Measurements from ENCODE around the gene DIPK1C. TPM values are rescaled to one million over a fixed set of nuclear protein-coding genes. Genes with fewer than 3 reads are reported as not detected.

The DIPK1C gene
- total RNA-seq, 4 donors from 2014 or later, result 0.16 to 0.27 TPM; not detected in 2

DNA sequence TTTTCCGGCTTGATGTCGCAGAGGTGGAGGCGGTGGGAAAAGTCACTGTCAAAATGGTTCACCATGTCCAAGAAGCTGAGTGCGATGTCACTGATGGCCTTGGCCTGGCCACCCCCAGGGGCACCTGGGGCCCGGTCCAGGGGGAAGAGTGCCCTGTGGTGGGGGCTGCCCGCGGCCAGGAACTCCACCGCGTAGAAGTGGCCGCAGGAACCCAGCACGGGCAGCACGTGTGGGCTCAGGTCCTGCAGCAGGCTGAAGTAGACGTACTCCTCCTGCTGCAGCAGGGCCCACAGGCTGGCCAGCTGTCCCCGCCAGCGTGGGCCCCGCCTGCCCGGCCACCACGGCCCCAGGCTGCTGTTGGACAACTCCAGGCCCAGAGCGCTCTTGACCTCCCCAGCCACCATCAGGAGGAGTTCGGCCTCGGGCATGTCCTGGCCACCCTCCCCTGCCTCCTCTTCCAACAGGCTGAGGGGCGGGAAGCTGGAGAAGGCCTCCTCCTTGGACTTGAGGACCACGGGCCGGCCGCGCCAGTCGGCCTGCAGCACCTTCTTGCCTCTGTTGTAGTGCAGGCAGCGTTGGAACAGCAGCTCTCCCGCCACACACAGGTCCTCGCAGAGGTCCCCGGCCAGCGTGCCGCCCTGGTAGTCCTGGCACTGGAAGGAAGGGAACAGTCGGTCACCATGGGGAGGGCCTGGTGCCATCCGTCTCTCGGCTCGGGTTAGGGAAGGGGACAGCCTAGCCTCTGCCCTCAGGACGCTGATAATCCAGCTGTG lies 10.3 kb downstream of the DIPK1C start:
- intact Hi-C loops (cut with DNase I; ENCODE audit: low total_unique reads), result no loop called here
- WGBS, 2 donors (ENCODE audit: low coverage in 1 of 2), result 92% methylated on average over 11 of the region's 38 CpGs; no CpG with 5 or more reads in 1 of the 2 donors
- no peak for TF ChIP-seq EP300 (IDR thresholded peaks at IDR 0.05; ENCODE audit: low read depth)
- no peak for TF ChIP-seq POLR2A (IDR thresholded peaks at IDR 0.05)
- TF ChIP-seq CTCF (IDR thresholded peaks at IDR 0.05), result no peak
- no peak for TF ChIP-seq POLR2AphosphoS5 (IDR thresholded peaks at IDR 0.05)
- no peak overlapping the region for H3K4me3 ChIP-seq
- no peak for DNase-seq
- no peak overlapping the region for H3K27ac ChIP-seq
- in situ Hi-C loops (cut with MboI; ENCODE audit: low pct_ligation_motif_present in 1 of 4, low pct_unique_long_range_greater_than_20kb in 1 of 4, low sequenced_read_pairs in 3 of 4), result no loop called here
- no peaks in the 10 kb centered on the region for H3K9me3 ChIP-seq
- H3K27me3 ChIP-seq, result peaks cover under 1% of the 10 kb centered on the region
- H3K4me1 ChIP-seq, result no peaks in the 10 kb centered on the region
- no peaks in the 10 kb centered on the region for H3K36me3 ChIP-seq

GRCh38 chr18:74446178-74446577 lies 10.9 kb downstream of the DIPK1C start:
- intact Hi-C loops (cut with DNase I; ENCODE audit: low total_unique reads), result no loop called here
- H3K4me3 ChIP-seq, result no peak overlapping the region
- in situ Hi-C loops (cut with MboI; ENCODE audit: low pct_ligation_motif_present in 1 of 4, low pct_unique_long_range_greater_than_20kb in 1 of 4, low sequenced_read_pairs in 3 of 4), result no loop called here
- no peaks in the 10 kb centered on the region for H3K27me3 ChIP-seq
- WGBS, 2 donors (ENCODE audit: low coverage in 1 of 2), result 80 to 87% methylated on average over 6 to 11 of the region's 11 CpGs
- TF ChIP-seq POLR2A (IDR thresholded peaks at IDR 0.05) (no peak), POLR2AphosphoS5 (IDR thresholded peaks at IDR 0.05) (no peak), EP300 (IDR thresholded peaks at IDR 0.05; ENCODE audit: low read depth) (no peak), CTCF (IDR thresholded peaks at IDR 0.05) (no peak)
- no peaks in the 10 kb centered on the region for H3K36me3 ChIP-seq
- no peak for DNase-seq
- no peaks in the 10 kb centered on the region for H3K4me1 ChIP-seq
- H3K9me3 ChIP-seq, result no peaks in the 10 kb centered on the region
- no peak overlapping the region for H3K27ac ChIP-seq

- in situ Hi-C loops (cut with MboI; ENCODE audit: low pct_ligation_motif_present in 1 of 4, low pct_unique_long_range_greater_than_20kb in 1 of 4, low sequenced_read_pairs in 3 of 4) (no loop called here), intact Hi-C loops (cut with DNase I; ENCODE audit: low total_unique reads) (no loop called here)
- Histone ChIP-seq H3K36me3 (no peaks in the 10 kb centered on the region), H3K9me3 (no peaks in the 10 kb centered on the region), H3K27me3 (no peaks in the 10 kb centered on the region), H3K27ac (no peak overlapping the region), H3K4me1 (no peaks in the 10 kb centered on the region), H3K4me3 (no peak overlapping the region)
- WGBS, 2 donors (ENCODE audit: low coverage in 1 of 2), result 71% methylated on average over 8 of the region's 14 CpGs; no CpG with 5 or more reads in 1 of the 2 donors
- TF ChIP-seq CTCF (IDR thresholded peaks at IDR 0.05) (no peak), POLR2A (IDR thresholded peaks at IDR 0.05) (no peak), EP300 (IDR thresholded peaks at IDR 0.05; ENCODE audit: low read depth) (no peak), POLR2AphosphoS5 (IDR thresholded peaks at IDR 0.05) (no peak)
- no peak for DNase-seq
Measured at GRCh38 chr18:74445585-74445984, 11.5 kb downstream of the DIPK1C start.

DNA sequence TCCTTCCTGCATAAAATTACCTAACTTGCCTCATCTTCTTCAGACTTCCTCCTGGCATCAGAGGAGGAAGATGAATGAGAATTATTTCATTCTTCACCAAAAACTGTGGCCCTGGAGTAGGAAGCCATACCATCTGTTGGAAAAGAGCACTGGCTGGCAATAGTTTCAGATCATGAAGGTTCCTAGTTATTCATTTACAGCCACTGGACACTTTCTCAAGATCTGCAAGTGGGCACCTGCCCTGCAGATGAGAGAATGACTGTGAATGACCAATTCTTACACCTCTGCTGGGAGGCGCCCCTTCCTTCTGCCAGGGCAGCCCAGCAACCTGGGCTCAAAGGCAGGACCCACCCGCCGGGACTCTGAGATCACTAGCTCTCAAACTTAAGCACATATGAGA lies 13.0 kb downstream of the DIPK1C start:
- 69% methylated on average over 3 of the region's 3 CpGs; no CpG with 5 or more reads in 1 of the 2 donors for WGBS, 2 donors (ENCODE audit: low coverage in 1 of 2)
- H3K36me3 ChIP-seq, result no peaks in the 10 kb centered on the region

More for the DNA sequence above, 13.0 kb downstream of the DIPK1C start:
- Histone ChIP-seq H3K4me1 (no peaks in the 10 kb centered on the region), H3K9me3 (no peaks in the 10 kb centered on the region), H3K4me3 (no peak overlapping the region), H3K27me3 (no peaks in the 10 kb centered on the region), H3K27ac (no peak overlapping the region)
- no peak for DNase-seq
- TF ChIP-seq CTCF (IDR thresholded peaks at IDR 0.05) (no peak), EP300 (IDR thresholded peaks at IDR 0.05; ENCODE audit: low read depth) (no peak), POLR2AphosphoS5 (IDR thresholded peaks at IDR 0.05) (no peak), POLR2A (IDR thresholded peaks at IDR 0.05) (no peak)
- in situ Hi-C loops (cut with MboI; ENCODE audit: low pct_ligation_motif_present in 1 of 4, low pct_unique_long_range_greater_than_20kb in 1 of 4, low sequenced_read_pairs in 3 of 4) (no loop called here), intact Hi-C loops (cut with DNase I; ENCODE audit: low total_unique reads) (no loop called here)

All from transverse colon (tissue), 4 donors.